HG03135 (cell line): ENCODE data around the gene KRT36.

Experiments
- ATAC-seq: cut with Tn5 transposase; IDR thresholded peaks from one replicate; pipeline ENCODE4 v1.9.1; 2021; ENCODE audit warnings: mild to moderate bottlenecking, moderate library complexity; ENCODE audit not compliant: unreplicated experiment

The KRT36 gene

GRCh38 chr17:41504246-41504977 lies 14.7 kb upstream of the KRT36 start:
- ATAC-seq, result no peak

GRCh38 chr17:41503202-41503601 lies 13.5 kb upstream of the KRT36 start:
- ATAC-seq, result no peak

DNA sequence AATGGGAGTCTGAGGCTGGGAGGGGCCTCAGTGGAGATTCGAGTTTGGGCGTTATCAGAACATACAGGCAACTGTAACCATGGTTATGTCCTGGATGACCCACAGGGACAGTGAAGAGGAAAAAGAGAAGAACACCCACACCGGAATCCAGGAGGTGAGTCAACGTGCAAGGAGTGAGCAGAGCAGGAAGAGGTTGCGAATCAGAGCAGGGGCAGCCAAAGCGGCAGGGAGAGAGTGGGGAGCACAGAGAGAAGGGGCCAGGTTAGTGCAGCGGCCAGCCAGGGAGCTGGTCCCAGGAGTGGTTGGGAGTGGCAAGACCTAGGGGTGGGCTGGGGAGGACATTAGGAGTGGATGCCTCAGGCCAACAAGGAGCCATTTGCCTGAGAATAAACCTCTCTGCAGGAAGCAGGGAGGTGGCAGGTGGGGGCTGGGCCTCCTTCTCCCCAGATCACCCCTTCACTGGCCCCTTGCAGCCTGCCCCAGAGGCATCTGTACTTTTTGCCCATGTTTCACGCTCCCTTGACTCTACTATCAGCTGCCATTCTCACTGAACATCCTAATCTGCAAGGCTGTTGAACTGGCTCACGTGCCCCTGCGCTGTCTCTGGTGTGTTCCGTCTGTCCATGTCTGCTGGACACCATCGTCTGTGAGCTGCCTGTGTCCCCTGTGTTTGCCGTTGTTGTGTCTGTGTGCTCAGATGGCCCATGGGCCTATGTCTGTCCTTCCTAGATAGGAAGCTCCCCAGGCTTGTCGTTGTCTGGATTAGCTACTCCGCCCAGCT lies 10.6 kb upstream of the KRT36 start:
- no peak for ATAC-seq

DNA sequence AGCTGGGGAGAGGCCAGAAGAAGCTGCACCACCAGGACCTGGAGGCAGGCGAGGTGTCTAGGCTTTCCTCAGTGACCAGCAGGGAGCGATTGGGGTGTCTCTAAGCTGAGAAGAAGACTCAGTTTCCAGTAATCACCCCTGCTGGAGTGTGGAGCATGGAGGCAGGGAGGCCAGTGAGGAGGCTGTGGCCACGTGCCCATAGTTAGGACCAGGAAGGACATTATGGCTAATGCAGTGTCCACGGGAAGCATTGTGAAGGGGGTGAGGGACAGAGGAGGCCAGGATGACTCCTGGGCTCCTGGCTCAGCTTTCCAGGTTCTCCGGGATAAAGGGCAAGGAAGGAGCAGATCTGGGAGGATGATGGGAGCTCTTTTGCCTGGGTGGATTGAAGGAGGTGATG lies 10.0 kb upstream of the KRT36 start:
- ATAC-seq, result no peak

DNA sequence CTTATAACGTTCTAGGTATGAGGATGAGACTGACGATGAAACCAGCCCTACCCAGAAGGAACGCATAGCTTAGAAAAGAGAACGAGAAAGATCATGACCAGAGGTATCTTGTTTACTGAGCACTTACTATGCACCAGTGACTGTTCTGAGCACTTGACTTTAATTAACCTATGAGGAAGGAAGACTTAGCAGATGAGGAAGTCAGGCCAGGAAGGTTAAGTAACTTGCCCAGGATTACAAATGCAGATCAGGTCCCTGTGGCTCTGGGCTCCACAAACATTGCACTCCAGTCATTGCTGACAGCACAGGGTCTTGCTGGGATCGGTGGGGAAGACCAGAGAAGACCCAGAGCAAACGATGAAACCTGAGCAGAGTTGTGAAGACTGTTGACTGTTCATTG lies 8.6 kb upstream of the KRT36 start:
- ATAC-seq, result no peak

GRCh38 chr17:41496803-41497484 lies 7.2 kb upstream of the KRT36 start:
- ATAC-seq, result no peak

GRCh38 chr17:41494524-41494923 lies 4.8 kb upstream of the KRT36 start:
- no peak for ATAC-seq

GRCh38 chr17:41492771-41493170 lies 3.1 kb upstream of the KRT36 start:
- ATAC-seq, result no peak

DNA sequence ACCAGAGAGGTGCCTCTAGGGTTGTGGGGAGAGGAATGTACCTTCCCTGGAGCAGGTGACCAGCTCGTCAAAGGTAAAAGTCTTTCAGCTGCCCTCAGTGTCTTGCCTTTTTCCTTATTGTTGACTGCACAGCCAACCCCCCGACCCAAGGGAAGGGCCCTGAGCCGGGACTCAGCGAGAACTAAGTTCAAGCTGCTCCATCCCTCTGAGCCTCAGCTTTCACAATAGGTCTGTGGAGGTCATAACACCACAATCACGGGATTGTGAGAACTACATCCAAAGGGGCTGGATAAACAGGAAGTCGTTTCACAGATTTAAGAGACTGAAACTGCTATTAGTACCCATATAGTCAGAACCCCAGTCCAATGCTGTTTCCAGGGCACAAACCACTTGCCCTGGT lies 2.6 kb upstream of the KRT36 start:
- no peak for ATAC-seq

GRCh38 chr17:41491476-41491875 lies 1.8 kb upstream of the KRT36 start:
- no peak for ATAC-seq

GRCh38 chr17:41490000-41490990 lies 585 bp upstream of the KRT36 start:
- no peak for ATAC-seq

- no peak for ATAC-seq
These were observed 2.7 kb downstream of the KRT36 start for GRCh38 chr17:41486809-41487530.

GRCh38 chr17:41486316-41486715 lies 3.4 kb downstream of the KRT36 start:
- no peak for ATAC-seq

GRCh38 chr17:41484920-41485904 lies 4.5 kb downstream of the KRT36 start:
- no peak for ATAC-seq

DNA sequence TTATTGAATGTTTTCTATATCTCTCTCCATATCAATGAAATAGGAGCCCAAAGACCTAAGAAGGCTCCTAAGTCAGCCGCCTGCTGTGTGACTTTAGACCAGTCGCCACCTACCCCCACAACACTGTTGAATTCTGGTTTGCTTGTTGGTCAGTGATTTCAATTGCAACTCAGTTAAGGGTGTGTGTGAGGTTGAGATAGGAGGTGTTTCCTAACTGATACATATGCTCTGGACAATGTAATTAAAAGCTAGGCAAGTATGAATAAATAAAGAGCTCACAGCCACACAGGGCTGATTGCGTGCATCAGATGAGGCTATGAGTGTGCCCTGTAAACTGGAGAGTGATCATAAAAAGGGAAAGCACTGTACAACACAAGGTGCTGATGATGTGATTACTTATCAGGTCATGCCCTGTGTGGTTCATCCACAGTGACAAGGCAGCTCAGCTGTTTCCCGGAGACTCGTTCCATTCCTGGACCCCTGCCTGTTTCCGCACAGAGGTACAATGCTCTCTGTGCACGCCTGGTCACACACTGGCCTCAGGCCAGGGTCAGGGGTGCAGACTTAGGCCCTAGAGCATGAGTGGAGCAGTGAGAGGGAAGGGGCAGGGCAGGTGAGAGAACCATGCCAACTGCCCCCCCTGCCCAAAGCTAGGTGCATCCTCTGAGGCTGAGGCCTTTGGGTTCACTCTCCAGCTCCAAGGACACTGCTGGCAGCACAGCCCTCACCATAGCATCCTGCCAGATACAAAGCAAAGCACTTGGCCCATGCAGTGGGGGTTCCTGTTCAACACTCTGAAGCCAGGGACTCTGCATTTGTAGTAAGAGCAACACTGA lies 5.5 kb downstream of the KRT36 start:
- ATAC-seq, result no peak

- no peak for ATAC-seq
These were observed 6.2 kb downstream of the KRT36 start for GRCh38 chr17:41483531-41483930.

GRCh38 chr17:41481036-41481435 lies 8.7 kb downstream of the KRT36 start, which contains the start of gene KRT35:
TSS of gene KRT35 (minus strand) at chr17:41481151. CDS start at chr17:41481097, 54 bp downstream.
- no peak for ATAC-seq

DNA sequence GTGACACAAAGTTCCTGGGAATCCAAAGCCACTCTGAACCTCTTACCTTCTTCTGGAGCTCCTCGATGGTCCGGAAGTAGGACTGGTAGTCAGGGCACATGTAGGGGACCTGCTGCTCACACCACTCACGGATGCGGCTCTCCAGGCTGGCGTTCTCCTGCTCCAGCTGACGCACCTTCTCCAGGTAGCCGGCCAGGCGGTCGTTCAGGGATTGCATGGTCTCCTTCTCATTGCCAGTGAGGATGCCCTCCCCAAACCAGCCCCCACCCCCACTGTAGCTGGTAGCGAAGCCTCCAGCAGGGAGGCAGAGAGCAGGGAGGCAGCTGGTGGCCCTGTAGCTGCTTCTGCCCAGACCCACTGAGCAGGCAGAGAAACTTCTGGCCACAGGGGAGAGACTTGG lies 9.1 kb downstream of the KRT36 start:
- no peak for ATAC-seq
